Neural cell (in vitro differentiated cells): ENCODE measurements around the gene PEAR1.
"Not testable (repeated sequence)": the region's sequence is repeated elsewhere in the genome, so short reads cannot be mapped to it uniquely, and the experiment has no call there.

Source experiments
- EP300 ChIP-seq: fragments of 450-650 bp; conservative IDR thresholded peaks from 2 replicates; pipeline ENCODE4 v1.6.1; 2014; ENCODE audit warnings: antibody characterized with exemption, mild to moderate bottlenecking, moderate library complexity; ENCODE audit not compliant: poor library complexity, severe bottlenecking
- EZH2 ChIP-seq: fragments of 200-600, 300-800 bp; shearing (Covaris generic), sonication (generic); IDR thresholded peaks from 2 replicates; pipeline ENCODE4 v1.6.1; 2014; ENCODE audit warnings: antibody characterized with exemption, low read length, borderline replicate concordance, mild to moderate bottlenecking; ENCODE audit not compliant: insufficient read depth, poor library complexity, severe bottlenecking
- MXI1 ChIP-seq: fragments of 450-650 bp; conservative IDR thresholded peaks from 2 replicates; pipeline ENCODE4 v1.6.1; 2014; ENCODE audit warnings: antibody characterized with exemption, mild to moderate bottlenecking; ENCODE audit not compliant: poor library complexity, severe bottlenecking
- POLR2AphosphoS5 ChIP-seq: IDR thresholded peaks from 2 replicates; pipeline ENCODE4 v1.6.1; 2012
- RAD21 ChIP-seq: fragments of 450-650 bp; conservative IDR thresholded peaks from 2 replicates; pipeline ENCODE4 v1.6.1; 2014; ENCODE audit warnings: antibody characterized with exemption, mild to moderate bottlenecking, moderate library complexity
- TF ChIP-seq, protein P1 (sequence below): fragments of 450-650 bp; IDR thresholded peaks from 2 replicates; pipeline ENCODE4 v1.5.1; 2014; ENCODE audit warnings: antibody characterized with exemption, mild to moderate bottlenecking, moderate library complexity; ENCODE audit not compliant: poor library complexity, severe bottlenecking
- TF ChIP-seq, protein P2 (sequence below): IDR thresholded peaks from 2 replicates; pipeline ENCODE4 v1.6.1; 2012; ENCODE audit warnings: borderline replicate concordance

GRCh38 chr1:156926695-156927094, 33.2 kb downstream of the PEAR1 start:
- TF ChIP-seq POLR2AphosphoS5, EZH2, RAD21, EP300, MXI1: not testable (repeated sequence)
- TF ChIP-seq, protein P1, sequence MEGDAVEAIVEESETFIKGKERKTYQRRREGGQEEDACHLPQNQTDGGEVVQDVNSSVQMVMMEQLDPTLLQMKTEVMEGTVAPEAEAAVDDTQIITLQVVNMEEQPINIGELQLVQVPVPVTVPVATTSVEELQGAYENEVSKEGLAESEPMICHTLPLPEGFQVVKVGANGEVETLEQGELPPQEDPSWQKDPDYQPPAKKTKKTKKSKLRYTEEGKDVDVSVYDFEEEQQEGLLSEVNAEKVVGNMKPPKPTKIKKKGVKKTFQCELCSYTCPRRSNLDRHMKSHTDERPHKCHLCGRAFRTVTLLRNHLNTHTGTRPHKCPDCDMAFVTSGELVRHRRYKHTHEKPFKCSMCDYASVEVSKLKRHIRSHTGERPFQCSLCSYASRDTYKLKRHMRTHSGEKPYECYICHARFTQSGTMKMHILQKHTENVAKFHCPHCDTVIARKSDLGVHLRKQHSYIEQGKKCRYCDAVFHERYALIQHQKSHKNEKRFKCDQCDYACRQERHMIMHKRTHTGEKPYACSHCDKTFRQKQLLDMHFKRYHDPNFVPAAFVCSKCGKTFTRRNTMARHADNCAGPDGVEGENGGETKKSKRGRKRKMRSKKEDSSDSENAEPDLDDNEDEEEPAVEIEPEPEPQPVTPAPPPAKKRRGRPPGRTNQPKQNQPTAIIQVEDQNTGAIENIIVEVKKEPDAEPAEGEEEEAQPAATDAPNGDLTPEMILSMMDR = not testable (repeated sequence)
- TF ChIP-seq, protein P2, sequence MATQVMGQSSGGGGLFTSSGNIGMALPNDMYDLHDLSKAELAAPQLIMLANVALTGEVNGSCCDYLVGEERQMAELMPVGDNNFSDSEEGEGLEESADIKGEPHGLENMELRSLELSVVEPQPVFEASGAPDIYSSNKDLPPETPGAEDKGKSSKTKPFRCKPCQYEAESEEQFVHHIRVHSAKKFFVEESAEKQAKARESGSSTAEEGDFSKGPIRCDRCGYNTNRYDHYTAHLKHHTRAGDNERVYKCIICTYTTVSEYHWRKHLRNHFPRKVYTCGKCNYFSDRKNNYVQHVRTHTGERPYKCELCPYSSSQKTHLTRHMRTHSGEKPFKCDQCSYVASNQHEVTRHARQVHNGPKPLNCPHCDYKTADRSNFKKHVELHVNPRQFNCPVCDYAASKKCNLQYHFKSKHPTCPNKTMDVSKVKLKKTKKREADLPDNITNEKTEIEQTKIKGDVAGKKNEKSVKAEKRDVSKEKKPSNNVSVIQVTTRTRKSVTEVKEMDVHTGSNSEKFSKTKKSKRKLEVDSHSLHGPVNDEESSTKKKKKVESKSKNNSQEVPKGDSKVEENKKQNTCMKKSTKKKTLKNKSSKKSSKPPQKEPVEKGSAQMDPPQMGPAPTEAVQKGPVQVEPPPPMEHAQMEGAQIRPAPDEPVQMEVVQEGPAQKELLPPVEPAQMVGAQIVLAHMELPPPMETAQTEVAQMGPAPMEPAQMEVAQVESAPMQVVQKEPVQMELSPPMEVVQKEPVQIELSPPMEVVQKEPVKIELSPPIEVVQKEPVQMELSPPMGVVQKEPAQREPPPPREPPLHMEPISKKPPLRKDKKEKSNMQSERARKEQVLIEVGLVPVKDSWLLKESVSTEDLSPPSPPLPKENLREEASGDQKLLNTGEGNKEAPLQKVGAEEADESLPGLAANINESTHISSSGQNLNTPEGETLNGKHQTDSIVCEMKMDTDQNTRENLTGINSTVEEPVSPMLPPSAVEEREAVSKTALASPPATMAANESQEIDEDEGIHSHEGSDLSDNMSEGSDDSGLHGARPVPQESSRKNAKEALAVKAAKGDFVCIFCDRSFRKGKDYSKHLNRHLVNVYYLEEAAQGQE = not testable (repeated sequence)
